CD14-positive monocyte (primary cell): ENCODE measurements around the gene ZNF691. TPM values are rescaled to one million over a fixed set of nuclear protein-coding genes. Genes with fewer than 3 reads are reported as not detected.
"Not testable (repeated sequence)": the region's sequence is repeated elsewhere in the genome, so short reads cannot be mapped to it uniquely, and the experiment has no call there.

Experiments
- DNase-seq, 3 donors: peaks; one replicate each; pipeline ENCODE4 v3.0.0-alpha.2; 2011 to 2022
- H2AFZ ChIP-seq: 2 replicates; pipeline ENCODE4 v1.6.0; 2012; ENCODE audit warnings: mild to moderate bottlenecking, low read depth, low read length, inconsistent platforms; ENCODE audit not compliant: insufficient read depth, poor library complexity, severe bottlenecking
- H3K27ac ChIP-seq, 2 donors: 1 replicate in 1 of 2; 2 replicates in 1 of 2; pipeline ENCODE4 v1.5.1; 2012 to 2013; ENCODE audit warnings: low read length in 2 of 2, control low read depth in 1 of 2, inconsistent platforms in 1 of 2, low read depth in 1 of 2, mild to moderate bottlenecking in 1 of 2
- H3K27me3 ChIP-seq, 2 donors: one replicate each; pipeline versions ENCODE4 v1.6.0 to v1.6.1; 2011 to 2013; ENCODE audit warnings: low read length in 2 of 2; ENCODE audit not compliant: control insufficient read depth in 2 of 2, insufficient read depth in 2 of 2
- H3K36me3 ChIP-seq, 2 donors: replicated peaks in 1 of 2; 1 replicate in 1 of 2; 2 replicates in 1 of 2; pipeline versions ENCODE4 v1.5.1 to v1.6.1; 2012 to 2013; ENCODE audit warnings: low read length in 2 of 2, control low read depth in 1 of 2, inconsistent platforms in 1 of 2, mild to moderate bottlenecking in 1 of 2; ENCODE audit not compliant: insufficient read depth in 2 of 2, control insufficient read depth in 1 of 2
- H3K4me1 ChIP-seq, 2 donors: 1 replicate in 1 of 2; 2 replicates in 1 of 2; pipeline versions ENCODE4 v1.5.1 to v1.6.1; 2012 to 2013; ENCODE audit warnings: low read length in 2 of 2, control low read depth in 1 of 2, inconsistent platforms in 1 of 2, mild to moderate bottlenecking in 1 of 2, moderate library complexity in 1 of 2; ENCODE audit not compliant: insufficient read depth in 2 of 2, control insufficient read depth in 1 of 2
- H3K4me2 ChIP-seq: replicated peaks from 2 replicates; pipeline ENCODE3; 2012; ENCODE audit warnings: low read length, moderate library complexity, mild to moderate bottlenecking; ENCODE audit not compliant: poor library complexity, severe bottlenecking; ENCODE audit errors: extremely low read depth
- H3K4me3 ChIP-seq, 3 experiments: fragments of 200-600 bp in 1 of 3; sonication (generic) in 1 of 3; replicated peaks in 1 of 3; 1 replicate in 2 of 3; 2 replicates in 1 of 3; pipeline ENCODE4 v1.5.1; 2011 to 2013; ENCODE audit warnings: low read length in 3 of 3, mild to moderate bottlenecking in 3 of 3, control low read depth in 2 of 3, low read depth in 2 of 3, inconsistent platforms in 1 of 3, moderate library complexity in 1 of 3
- H3K79me2 ChIP-seq: 2 replicates; pipeline ENCODE4 v1.6.0; 2012; ENCODE audit warnings: mild to moderate bottlenecking, control low read depth, inconsistent platforms, low read length, moderate library complexity; ENCODE audit not compliant: insufficient read depth
- H3K9ac ChIP-seq: 2 replicates; pipeline ENCODE4 v1.6.0; 2017; ENCODE audit warnings: low read length, mild to moderate bottlenecking; ENCODE audit not compliant: insufficient read depth, poor library complexity, severe bottlenecking
- H3K9me3 ChIP-seq, 2 donors: replicated peaks in 1 of 2; 1 replicate in 1 of 2; 2 replicates in 1 of 2; pipeline versions ENCODE4 v1.5.1 to v1.6.1; 2012 to 2013; ENCODE audit warnings: low read length in 2 of 2, control low read depth in 1 of 2; ENCODE audit not compliant: control insufficient read depth in 1 of 2, insufficient read depth in 1 of 2
- H4K20me1 ChIP-seq: 2 replicates; pipeline ENCODE4 v1.6.0; 2012; ENCODE audit warnings: mild to moderate bottlenecking, low read length, control low read depth, moderate library complexity; ENCODE audit not compliant: insufficient read depth
- H3K27ac Mint-ChIP-seq, 7 donors: one replicate each; pipeline ENCODE4 v1.8.0; 2020; ENCODE audit warnings: mild to moderate bottlenecking in 7 of 7, mixed read lengths in 7 of 7, moderate library complexity in 6 of 7, inconsistent platforms in 2 of 7
- H3K27me3 Mint-ChIP-seq, 3 donors: one replicate each; pipeline ENCODE4 v1.8.0; 2021 to 2022; ENCODE audit warnings: low read depth in 3 of 3, mild to moderate bottlenecking in 3 of 3, mixed read lengths in 3 of 3, moderate library complexity in 3 of 3, inconsistent platforms in 1 of 3
- H3K36me3 Mint-ChIP-seq, 2 donors: one replicate each; pipeline ENCODE4 v1.8.0; 2020; ENCODE audit warnings: mixed read lengths in 2 of 2, inconsistent platforms in 1 of 2, mild to moderate bottlenecking in 1 of 2
- H3K4me1 Mint-ChIP-seq: one replicate; pipeline ENCODE4 v1.8.0; 2020; ENCODE audit warnings: mild to moderate bottlenecking, mixed read lengths
- H3K4me3 Mint-ChIP-seq, 2 donors: one replicate each; pipeline ENCODE4 v1.8.0; 2020; ENCODE audit warnings: mild to moderate bottlenecking in 2 of 2, mixed read lengths in 2 of 2, moderate library complexity in 1 of 2
- H3K9me3 Mint-ChIP-seq, 7 donors: one replicate each; pipeline ENCODE4 v1.8.0; 2020 to 2022; ENCODE audit warnings: mixed read lengths in 7 of 7, mild to moderate bottlenecking in 6 of 7, moderate library complexity in 6 of 7, inconsistent platforms in 2 of 7
- WGBS: methylation state at CpG from one replicate; pipeline ENCODE4 v1.1.5; 2013; ENCODE audit warnings: missing lambda C conversion rate; ENCODE audit not compliant: insufficient coverage; 5-methylcytosine and 5-hydroxymethylcytosine counted together
- intact Hi-C, 2 donors: fragments of 100-400 bp; cut with micrococcal nuclease; formaldehyde crosslinking; loops; one replicate each; pipeline versions ENCODE4 v1.15.0 to v1.15.1; 2023
- polyA plus RNA-seq, 3 donors: library from polyadenylated mRNA; depleted of rRNA in 1 of 3; unstranded in 2 of 3; stranded (reverse) in 1 of 3; fragments of 300-500 nt in 2 of 3; fragments of >200 nt in 1 of 3; fragmentation: Illumina TruSeq in 2 of 3; gene quantifications; 1 replicate in 2 of 3; 2 replicates in 1 of 3; pipeline ENCODE4 v1.2.3, GENCODE V29; 2012 to 2021
- TF ChIP-seq, protein P1 (sequence below): fragments of 200-600 bp; IDR thresholded peaks from one replicate; pipeline ENCODE4 v1.8.0; 2022; ENCODE audit warnings: antibody characterized with exemption, mild to moderate bottlenecking

Gene ZNF691
- polyA plus RNA-seq, 3 donors: 1.3 to 6.7 (median 1.8) TPM

GRCh38 chr1:42873108-42873507, 26.7 kb downstream of the ZNF691 start:
- not testable (repeated sequence) for H4K20me1 ChIP-seq

GRCh38 chr1:42873670-42874069, 27.3 kb downstream of the ZNF691 start:
- no peak for DNase-seq
- 33% methylated on average over 1 of the region's 1 CpG for WGBS
- Mint-ChIP-seq H3K4me1 (no peaks in the 10 kb centered on the region), H3K27me3 (peaks cover 2 to 7% (median 6%) of the 10 kb centered on the region in 3 donors), H3K4me3 (no peak overlapping the region), H3K27ac (no peak overlapping the region), H3K9me3 (peaks cover 5 to 15% (median 10%) of the 10 kb centered on the region in 7 donors), H3K36me3 (no peaks in the 10 kb centered on the region)
- Histone ChIP-seq H3K79me2 (no peaks in the 10 kb centered on the region), H3K4me2 (no peak overlapping the region), H3K36me3 (no peaks in the 10 kb centered on the region), H3K27me3 (no peaks in the 10 kb centered on the region), H3K27ac (no peak overlapping the region), H3K9ac (no peak overlapping the region), H2AFZ (no peak overlapping the region), H3K4me1 (no peaks in the 10 kb centered on the region), H3K4me3 (no peak overlapping the region), H3K9me3 (no peaks in the 10 kb centered on the region), H4K20me1 (no peaks in the 10 kb centered on the region)
- TF ChIP-seq, protein P1, sequence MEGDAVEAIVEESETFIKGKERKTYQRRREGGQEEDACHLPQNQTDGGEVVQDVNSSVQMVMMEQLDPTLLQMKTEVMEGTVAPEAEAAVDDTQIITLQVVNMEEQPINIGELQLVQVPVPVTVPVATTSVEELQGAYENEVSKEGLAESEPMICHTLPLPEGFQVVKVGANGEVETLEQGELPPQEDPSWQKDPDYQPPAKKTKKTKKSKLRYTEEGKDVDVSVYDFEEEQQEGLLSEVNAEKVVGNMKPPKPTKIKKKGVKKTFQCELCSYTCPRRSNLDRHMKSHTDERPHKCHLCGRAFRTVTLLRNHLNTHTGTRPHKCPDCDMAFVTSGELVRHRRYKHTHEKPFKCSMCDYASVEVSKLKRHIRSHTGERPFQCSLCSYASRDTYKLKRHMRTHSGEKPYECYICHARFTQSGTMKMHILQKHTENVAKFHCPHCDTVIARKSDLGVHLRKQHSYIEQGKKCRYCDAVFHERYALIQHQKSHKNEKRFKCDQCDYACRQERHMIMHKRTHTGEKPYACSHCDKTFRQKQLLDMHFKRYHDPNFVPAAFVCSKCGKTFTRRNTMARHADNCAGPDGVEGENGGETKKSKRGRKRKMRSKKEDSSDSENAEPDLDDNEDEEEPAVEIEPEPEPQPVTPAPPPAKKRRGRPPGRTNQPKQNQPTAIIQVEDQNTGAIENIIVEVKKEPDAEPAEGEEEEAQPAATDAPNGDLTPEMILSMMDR: no peak
- intact Hi-C loops: no loop called here

More at GRCh38 chr1:42873108-42873507, 26.7 kb downstream of the ZNF691 start:
- H3K9ac ChIP-seq, intact Hi-C loops, H3K4me3 ChIP-seq, H3K4me2 ChIP-seq, H3K79me2 ChIP-seq, H3K9me3 ChIP-seq, H3K27me3 ChIP-seq, H3K4me3 Mint-ChIP-seq, H3K27ac Mint-ChIP-seq, H3K4me1 Mint-ChIP-seq, DNase-seq, H3K27ac ChIP-seq, H3K36me3 Mint-ChIP-seq, H3K27me3 Mint-ChIP-seq, H3K36me3 ChIP-seq, H3K4me1 ChIP-seq, H2AFZ ChIP-seq: not testable (repeated sequence)
- H3K9me3 Mint-ChIP-seq: peaks cover 3 to 17% (median 10%) of the 10 kb centered on the region in 7 donors
